Islet of Langerhans (tissue), 1 donor: ENCODE measurements around the gene SLC9C2.
"Not testable (repeated sequence)": the region's sequence is repeated elsewhere in the genome, so short reads cannot be mapped to it uniquely, and the experiment has no call there.

Experiments
- FAIRE-seq: peaks from one replicate; lab custom pipeline; 2011; peaks lifted over from hg19 to GRCh38; lab: Jason Lieb, UNC

Gene SLC9C2

DNA sequence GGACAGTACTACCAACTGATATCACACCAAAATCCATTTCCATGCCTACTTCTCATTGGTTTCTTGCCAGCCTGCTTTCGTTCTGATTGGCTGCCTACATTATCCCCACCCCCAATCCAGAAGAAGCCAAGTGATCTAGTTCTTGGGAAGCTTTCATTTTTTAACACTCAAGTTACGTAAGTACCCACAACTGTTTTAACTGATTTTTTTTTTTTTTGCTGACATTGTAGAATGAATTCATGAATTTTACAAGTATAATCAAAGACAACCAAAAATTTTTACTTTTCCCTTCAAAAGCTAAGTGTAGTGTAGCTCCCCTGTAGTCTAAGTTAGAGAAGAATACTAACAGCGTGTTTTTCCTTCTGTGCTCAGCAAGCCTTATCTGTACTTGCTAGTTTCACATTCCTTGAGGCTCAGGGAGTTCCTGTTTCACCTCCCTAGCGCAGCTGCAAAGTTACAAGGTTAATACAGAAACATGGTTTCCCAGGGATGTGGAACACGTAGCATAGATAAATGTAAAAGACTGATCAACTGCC lies at the start of gene SLC9C2:
Gene SLC9C2 (minus strand): TSS at position 17 of the 536 bp plus-strand sequence. CDS start 1,296 bp downstream, outside the sequence.
- FAIRE-seq: no peak

GRCh38 chr1:173648880-173649605 lies 46.2 kb upstream of the SLC9C2 start:
- no peak for FAIRE-seq

- FAIRE-seq: no peak
Observed at GRCh38 chr1:173646656-173647055, 43.8 kb upstream of the SLC9C2 start.

DNA sequence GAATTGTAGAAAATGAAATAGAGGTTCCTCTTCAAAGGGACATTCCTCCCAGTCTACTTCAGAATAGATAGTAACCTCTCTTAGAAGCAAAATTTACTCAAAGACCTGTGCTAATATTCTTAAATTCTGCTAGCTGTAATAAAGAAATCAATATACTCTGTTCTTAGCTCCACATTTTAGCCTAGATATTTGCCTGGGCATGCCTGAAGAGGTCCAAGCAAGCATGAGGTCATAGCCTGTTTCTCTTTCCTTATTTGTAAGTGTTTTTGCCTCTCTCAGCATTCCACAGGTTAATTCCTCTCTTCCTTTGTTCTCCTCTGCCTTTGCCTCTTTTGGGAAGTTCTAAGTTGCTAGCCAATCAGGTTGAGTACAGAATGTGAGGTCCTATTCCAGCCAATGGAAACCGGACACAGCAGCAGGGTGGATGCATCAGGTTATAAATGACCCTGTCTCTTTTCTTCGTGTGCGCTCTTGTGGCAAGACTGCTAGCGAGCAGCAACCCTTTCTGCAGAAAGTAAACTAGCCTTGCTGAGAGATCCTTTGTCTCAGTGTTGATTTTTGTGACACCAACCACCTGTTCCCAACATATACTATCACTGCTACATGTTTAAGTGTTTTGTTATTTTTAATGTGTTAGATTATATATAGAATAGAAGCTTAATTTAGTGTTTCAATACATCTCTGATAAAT lies 39.7 kb upstream of the SLC9C2 start:
- not testable (repeated sequence) for FAIRE-seq

DNA sequence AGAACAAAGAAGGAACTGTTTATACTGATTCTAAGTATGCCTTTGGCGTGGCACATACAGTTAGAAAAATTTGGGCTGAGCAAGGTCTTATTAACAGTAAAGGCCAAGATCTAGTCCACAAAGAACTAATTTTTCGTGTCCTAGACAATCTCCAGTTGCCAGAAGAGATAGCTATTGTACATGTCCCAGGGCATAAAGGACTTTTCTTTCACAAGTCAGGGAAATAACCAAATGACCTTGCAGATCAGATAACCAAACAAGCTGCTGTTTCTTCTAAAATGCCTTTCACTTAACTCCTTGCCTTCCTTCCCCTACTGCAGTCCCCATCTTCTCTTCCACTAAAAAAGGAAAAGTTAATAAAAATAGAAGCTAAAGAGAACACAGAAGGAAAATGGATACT lies 36.2 kb upstream of the SLC9C2 start:
- FAIRE-seq: no peak

DNA sequence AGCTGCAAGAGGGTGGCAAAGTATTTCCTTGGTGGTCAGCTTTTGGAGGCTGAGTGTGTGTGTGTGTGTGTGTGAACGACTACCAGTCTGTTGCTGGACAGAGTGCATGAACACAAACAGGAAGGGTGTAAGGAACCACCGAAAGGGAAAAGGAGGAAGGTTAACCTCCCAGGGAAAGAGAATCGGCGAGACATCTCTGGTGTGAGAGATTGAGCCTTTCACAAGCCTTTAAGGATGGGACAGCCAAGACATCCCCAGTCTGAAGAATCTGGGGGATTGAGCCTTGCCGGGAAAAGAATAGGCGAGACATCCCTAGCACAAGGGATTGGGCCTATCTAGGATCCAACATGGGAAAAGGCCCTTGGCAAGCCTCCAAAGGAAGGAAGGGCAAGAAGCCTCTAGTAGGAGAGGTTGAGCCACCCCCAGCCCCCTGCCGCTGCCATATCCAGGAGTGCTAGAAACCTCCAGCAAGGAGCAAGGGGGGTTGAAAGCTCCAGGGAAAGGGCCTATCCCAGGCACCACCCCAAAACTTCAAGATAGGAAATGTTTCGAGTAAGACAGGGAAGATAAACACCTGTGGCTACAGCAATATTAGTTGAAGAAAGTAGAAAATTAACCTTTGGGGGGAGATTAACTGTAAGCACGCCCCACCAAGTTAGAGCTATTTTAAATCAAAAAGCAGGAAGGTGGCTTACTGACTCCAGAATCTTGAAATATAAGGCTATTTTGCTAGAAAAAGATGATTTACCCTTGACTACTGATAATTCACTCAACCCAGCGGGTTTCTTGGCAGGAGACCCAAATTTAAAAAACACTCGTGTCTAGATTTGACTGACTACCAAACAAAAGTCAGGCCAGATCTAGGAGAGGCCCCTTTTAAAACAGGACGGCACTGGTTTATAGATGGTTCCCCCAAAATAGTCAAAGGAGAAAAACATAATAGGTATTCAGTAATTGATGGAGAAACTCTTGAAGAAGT lies 35.5 kb upstream of the SLC9C2 start:
- FAIRE-seq: no peak

DNA sequence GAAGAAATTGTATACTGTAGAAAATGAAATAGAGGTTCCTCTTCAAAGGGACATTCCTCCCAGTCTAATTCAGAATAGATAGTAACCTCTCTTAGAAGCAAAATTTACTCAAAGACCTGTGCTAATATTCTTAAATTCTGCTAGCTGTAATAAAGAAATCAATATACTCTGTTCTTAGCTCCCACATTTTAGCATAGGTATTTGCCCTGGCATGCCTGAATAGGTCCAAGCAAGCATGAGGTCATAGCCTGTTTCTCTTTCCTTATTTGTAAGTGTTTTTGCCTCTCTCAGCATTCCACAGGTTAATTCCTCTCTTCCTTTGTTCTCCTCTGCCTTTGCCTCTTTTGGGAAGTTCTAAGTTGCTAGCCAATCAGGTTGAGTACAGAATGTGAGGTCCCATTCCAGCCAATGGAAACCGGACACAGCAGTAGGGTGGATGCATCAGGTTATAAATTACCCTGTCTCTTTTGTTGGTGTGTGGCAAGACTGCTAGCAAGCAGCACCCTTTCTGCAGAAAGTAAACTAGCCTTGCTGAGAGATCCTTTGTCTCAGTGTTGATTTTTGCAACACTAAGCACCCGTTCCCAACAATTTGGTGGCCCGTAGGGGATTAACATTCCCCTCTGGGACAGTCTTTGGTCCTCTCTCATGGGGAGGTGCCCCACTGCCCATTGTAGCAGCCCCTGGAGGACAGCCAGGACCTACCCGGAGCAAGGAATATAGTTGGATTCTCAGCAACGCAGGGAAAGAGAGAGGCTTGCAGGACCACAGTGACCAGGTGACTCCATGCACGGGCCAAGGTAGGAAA lies 34.6 kb upstream of the SLC9C2 start:
- FAIRE-seq: not testable (repeated sequence)

- FAIRE-seq: no peak
Observed at GRCh38 chr1:173635116-173635515, 32.2 kb upstream of the SLC9C2 start, which contains the start of gene TEX50. Gene TEX50, plus strand, starts transcription at chr1:173635338. Its CDS starts 184 bp downstream, at chr1:173635522.

DNA sequence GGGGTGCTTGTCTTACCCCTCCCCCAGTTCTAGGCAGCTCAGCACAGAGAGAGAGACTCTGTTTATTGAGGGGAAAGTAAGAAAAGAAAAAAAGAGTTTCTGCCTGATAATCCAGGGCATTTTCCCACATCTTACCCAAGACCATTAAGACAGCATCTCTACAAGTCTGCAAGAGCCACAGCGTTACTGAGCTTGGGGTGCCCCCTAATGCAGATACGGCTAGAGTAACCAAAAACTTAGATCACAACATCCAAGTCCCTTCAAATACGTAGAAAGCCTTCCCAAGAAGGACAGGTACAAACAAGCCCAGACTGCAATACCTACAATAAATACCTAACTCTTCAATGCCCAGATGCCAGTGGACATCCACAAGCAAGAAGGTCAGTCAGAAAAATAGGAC lies 26.0 kb upstream of the SLC9C2 start:
- FAIRE-seq: no peak

GRCh38 chr1:173627269-173627668 lies 24.4 kb upstream of the SLC9C2 start:
- no peak for FAIRE-seq

- no peak for FAIRE-seq
Observed at GRCh38 chr1:173616859-173617258, 14.0 kb upstream of the SLC9C2 start.

DNA sequence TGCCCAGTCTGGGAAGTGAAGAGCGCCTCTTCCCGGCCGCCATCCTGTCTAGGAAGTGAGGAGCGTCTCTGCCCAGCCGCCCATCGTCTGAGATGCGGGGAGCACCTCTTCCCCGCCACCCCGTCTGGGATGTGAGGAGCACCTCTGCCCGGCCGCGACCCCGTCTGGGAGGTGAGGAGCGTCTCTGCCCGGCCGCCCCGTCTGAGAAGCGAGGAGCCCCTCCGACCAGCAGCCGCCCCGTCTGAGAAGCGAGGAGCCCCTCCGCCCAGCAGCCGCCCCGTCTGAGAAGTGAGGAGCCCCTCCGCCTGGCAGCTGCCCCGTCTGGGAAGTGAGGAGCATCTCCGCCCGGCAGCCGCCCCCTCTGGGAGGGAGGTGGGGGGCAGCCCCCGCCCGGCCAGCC lies 10.2 kb upstream of the SLC9C2 start:
- not testable (repeated sequence) for FAIRE-seq

GRCh38 chr1:173608503-173609216 lies 5.8 kb upstream of the SLC9C2 start:
- FAIRE-seq: no peak

GRCh38 chr1:173601588-173601987 lies 1.3 kb downstream of the SLC9C2 start:
- no peak for FAIRE-seq

- no peak for FAIRE-seq
Observed at GRCh38 chr1:173596097-173596825, 6.6 kb downstream of the SLC9C2 start.

- not testable (repeated sequence) for FAIRE-seq
Observed at GRCh38 chr1:173591138-173591537, 11.7 kb downstream of the SLC9C2 start.

DNA sequence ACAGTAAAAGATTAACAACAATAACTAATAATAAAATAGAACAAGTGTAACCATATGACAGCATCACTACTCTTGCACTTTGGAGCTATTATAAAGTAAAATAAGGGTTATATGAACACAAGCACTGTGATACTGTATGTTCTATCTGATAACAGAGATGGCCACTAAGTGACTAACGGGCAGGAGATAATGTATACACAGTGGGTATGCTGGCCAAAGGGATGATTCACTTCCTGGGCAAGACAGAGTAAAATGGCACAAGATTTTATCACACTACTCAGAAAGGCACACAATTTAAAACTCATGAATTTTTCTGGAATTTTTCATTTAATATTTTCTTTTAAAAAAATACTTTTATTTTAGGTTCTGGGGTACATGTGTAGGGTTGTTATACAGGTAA lies 12.3 kb downstream of the SLC9C2 start:
- no peak for FAIRE-seq

DNA sequence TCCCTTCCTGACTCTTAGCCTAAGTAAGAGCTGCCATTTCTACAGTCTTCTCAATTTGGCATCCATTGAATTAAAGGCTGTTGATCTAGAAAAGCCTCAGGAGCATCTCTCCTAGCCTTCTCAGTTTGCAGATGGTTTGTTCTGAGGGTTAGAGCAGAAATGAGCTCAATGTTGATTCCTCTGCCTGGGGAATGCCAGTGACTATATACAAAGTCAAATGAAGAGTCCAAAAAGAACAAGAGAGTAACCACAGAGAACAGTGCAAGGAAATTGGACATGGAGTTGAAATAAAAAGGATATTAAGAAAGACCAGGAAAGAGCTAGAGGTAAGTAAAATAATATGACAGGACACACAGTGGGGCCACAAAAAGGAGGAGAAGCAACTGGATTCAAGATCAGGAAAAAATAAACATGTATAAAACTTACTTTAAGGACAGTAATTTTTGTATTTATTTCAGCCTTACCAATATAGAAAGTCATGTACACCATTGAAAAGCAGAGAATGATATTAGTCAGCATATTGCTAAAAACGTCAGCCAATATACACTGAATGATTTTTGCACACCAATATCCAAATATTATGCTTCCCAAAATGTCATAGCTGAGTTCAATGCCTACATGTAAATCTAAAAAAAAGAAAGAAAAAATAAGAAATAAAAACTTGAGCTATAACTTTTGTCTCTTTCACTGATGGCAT lies 21.3 kb downstream of the SLC9C2 start:
- FAIRE-seq: no peak

- no peak for FAIRE-seq
Observed at GRCh38 chr1:173580658-173581057, 22.2 kb downstream of the SLC9C2 start.
